ENCODE results near the gene BEST1. TPM values are rescaled to one million over a fixed set of nuclear protein-coding genes. Genes with fewer than 3 reads are reported as not detected.
A peak's percentile ranks its signal among the peaks of the same experiment; 100 is the strongest.

BEST1 gene
- total and polyA plus RNA-seq, 2 of the 13 experiments (the other 11 are each of a cell fraction or from before 2014, with no cell fraction given), result 0.09 to 0.65 TPM

GRCh38 chr11:62001450-62002191, 51.5 kb downstream of the BEST1 start (continued):
- TF ChIP-seq MXD3 (CRISPR knock-in tag; IDR thresholded peaks at IDR 0.05) (peak; percentile 53; the same call in 1 of the 2 replicates), TARDBP (CRISPR knock-in tag; IDR thresholded peaks at IDR 0.05) (no peak), BHLHE40 (IDR thresholded peaks at IDR 0.05; ENCODE audit: low read length) (no peak), SAP130 (CRISPR knock-in tag; IDR thresholded peaks at IDR 0.05; ENCODE audit: low read depth) (peak; percentile 64), ZNF687 (CRISPR knock-in tag; IDR thresholded peaks at IDR 0.05) (peak; percentile 83), GPN1 (CRISPR knock-in tag; IDR thresholded peaks at IDR 0.05; ENCODE audit: borderline replicate concordance) (no peak), LCORL (IDR thresholded peaks at IDR 0.05) (no peak), LCORL (CRISPR knock-in tag; IDR thresholded peaks at IDR 0.05) (peak; percentile 89), ZNF772 (CRISPR knock-in tag; IDR thresholded peaks at IDR 0.05) (peak; percentile 64; the same call in 1 of the 2 replicates), UBTF (CRISPR knock-in tag; IDR thresholded peaks at IDR 0.05) (peak; percentile 49; the same call in 1 of the 2 replicates), TCF7 (IDR thresholded peaks at IDR 0.05; ENCODE audit: low read depth) (peak; percentile 37; the same call in 1 of the 2 replicates), IRF2 (CRISPR knock-in tag; IDR thresholded peaks at IDR 0.05) (peak; percentile 50; the same call in 1 of the 2 replicates), ZNF644 (CRISPR knock-in tag; IDR thresholded peaks at IDR 0.05; ENCODE audit: low read depth) (0 out of 2 replicates have a peak, but pooled peaks have one; percentile 26), ZNF296 (CRISPR knock-in tag; conservative IDR thresholded peaks at IDR 0.05) (no peak), RBAK (CRISPR knock-in tag; IDR thresholded peaks at IDR 0.05) (no peak), RNF219 (CRISPR knock-in tag; IDR thresholded peaks at IDR 0.05) (peak; percentile 34; the same call in 1 of the 2 replicates), ZBTB8A (CRISPR knock-in tag; IDR thresholded peaks at IDR 0.05; ENCODE audit: borderline replicate concordance, low read depth) (no peak), ZNF513 (CRISPR knock-in tag; conservative IDR thresholded peaks at IDR 0.05) (no peak)
